Activated CD8-positive, alpha-beta T cell treated with anti-CD3 and anti-CD28 coated beads for 36 hours (primary cell): ENCODE measurements around the gene NFKBIZ. TPM values are rescaled to one million over a fixed set of nuclear protein-coding genes. Genes with fewer than 3 reads are reported as not detected.

Experiments
- ATAC-seq: fragments of 200-7000 bp; cut with Tn5 transposase; one replicate; pipeline ENCODE4 v1.10.0; 2021; ENCODE audit warnings: mild to moderate bottlenecking, moderate library complexity
- CTCF ChIA-PET: fragments of 350-600 bp; sonication (Branson Sonifier 250); formaldehyde crosslinking; loops from one replicate; lab custom pipeline; 2021; ENCODE audit warnings: antibody characterized with exemption; lab: Charles Lee
- POLR2A ChIA-PET: fragments of 350-600 bp; sonication (Branson Sonifier 250); formaldehyde crosslinking; loops from one replicate; lab custom pipeline; 2021; ENCODE audit warnings: antibody characterized with exemption; lab: Charles Lee
- DNase-seq: peaks from one replicate; pipeline ENCODE4 v3.0.0-alpha.2; 2020
- H3K27ac Mint-ChIP-seq: one replicate; pipeline ENCODE4 v1.8.0; 2021; ENCODE audit warnings: mild to moderate bottlenecking, mixed read lengths
- H3K27me3 Mint-ChIP-seq: one replicate; pipeline ENCODE4 v1.8.0; 2021; ENCODE audit warnings: mixed read lengths
- H3K36me3 Mint-ChIP-seq: one replicate; pipeline ENCODE4 v1.8.0; 2021; ENCODE audit warnings: low read depth, mixed read lengths
- H3K4me1 Mint-ChIP-seq: one replicate; pipeline ENCODE4 v1.8.0; 2021; ENCODE audit warnings: low read depth, mixed read lengths
- H3K4me3 Mint-ChIP-seq: one replicate; pipeline ENCODE4 v1.8.0; 2021; ENCODE audit warnings: mild to moderate bottlenecking, moderate library complexity, mixed read lengths
- H3K9me3 Mint-ChIP-seq: one replicate; pipeline ENCODE4 v1.8.0; 2021; ENCODE audit warnings: mixed read lengths
- intact Hi-C: fragments of 100-400 bp; cut with micrococcal nuclease; formaldehyde crosslinking; loops from one replicate; pipeline ENCODE4 v1.10.0; 2022
- total RNA-seq, 2 experiments: library from RNA; stranded (reverse); gene quantifications; one replicate each; pipeline ENCODE4 v1.2.3, GENCODE V29; 2021
- TF ChIP-seq, protein P1 (sequence below): fragments of 200-600 bp; IDR thresholded peaks from one replicate; pipeline ENCODE4 v1.8.0; 2022; ENCODE audit warnings: antibody characterized with exemption, mild to moderate bottlenecking

Gene NFKBIZ
- total RNA-seq, 2 experiments from 2014 or later: 62.1 to 70.6 TPM

DNA sequence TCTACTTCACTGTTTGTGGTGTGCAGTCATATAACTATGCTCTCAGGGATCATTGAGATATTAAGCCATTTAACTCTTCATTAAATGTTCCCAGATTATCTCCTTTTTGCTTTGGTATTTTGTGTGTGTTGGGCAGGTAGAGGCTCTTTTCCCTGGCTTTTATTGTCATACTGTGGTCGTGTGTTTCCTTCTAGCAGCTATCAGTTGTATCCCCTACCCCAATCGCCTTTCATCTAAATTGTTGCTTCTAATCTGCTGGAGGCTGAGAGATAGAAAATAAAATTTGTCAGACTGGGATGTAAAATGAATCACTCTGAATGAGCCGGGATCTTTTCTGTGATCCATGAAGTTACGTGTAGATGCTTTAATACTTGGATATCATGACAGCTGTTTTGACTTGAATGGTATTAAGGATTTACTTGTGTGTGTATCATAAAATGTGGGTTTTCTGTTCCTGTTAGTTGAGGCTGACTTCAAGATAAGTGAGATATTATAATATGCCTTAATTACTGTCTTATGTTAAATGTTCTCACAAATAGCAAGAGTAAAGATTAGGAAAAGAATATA lies 9.2 kb downstream of the NFKBIZ start:
- DNase-seq (no peak), ATAC-seq (no peak)
- CTCF ChIA-PET: interaction anchor here (0.6 to 2.0 kb wide), 4 partner anchors 49 to 226 kb away, joined by 3 to 7 read pairs (median 3); no protein-coding TSS in a partner anchor
- Mint-ChIP-seq H3K27ac (peak overlapping the region; percentile 10), H3K36me3 (peaks cover 86% of the 10 kb centered on the region), H3K27me3 (no peaks in the 10 kb centered on the region), H3K4me1 (peaks cover 86% of the 10 kb centered on the region), H3K4me3 (no peak overlapping the region), H3K9me3 (no peaks in the 10 kb centered on the region)
- POLR2A ChIA-PET: interaction anchor here (0.6 to 1.7 kb wide), 6 partner anchors 9 to 132 kb away, joined by 3 to 10 read pairs (median 4); partner anchors contain the start of gene NFKBIZ
- intact Hi-C loops: loop anchor here (10.0 kb wide), 3 partner anchors 76 to 366 kb away; partner anchors contain the start of gene RPL24
- TF ChIP-seq, protein P1, sequence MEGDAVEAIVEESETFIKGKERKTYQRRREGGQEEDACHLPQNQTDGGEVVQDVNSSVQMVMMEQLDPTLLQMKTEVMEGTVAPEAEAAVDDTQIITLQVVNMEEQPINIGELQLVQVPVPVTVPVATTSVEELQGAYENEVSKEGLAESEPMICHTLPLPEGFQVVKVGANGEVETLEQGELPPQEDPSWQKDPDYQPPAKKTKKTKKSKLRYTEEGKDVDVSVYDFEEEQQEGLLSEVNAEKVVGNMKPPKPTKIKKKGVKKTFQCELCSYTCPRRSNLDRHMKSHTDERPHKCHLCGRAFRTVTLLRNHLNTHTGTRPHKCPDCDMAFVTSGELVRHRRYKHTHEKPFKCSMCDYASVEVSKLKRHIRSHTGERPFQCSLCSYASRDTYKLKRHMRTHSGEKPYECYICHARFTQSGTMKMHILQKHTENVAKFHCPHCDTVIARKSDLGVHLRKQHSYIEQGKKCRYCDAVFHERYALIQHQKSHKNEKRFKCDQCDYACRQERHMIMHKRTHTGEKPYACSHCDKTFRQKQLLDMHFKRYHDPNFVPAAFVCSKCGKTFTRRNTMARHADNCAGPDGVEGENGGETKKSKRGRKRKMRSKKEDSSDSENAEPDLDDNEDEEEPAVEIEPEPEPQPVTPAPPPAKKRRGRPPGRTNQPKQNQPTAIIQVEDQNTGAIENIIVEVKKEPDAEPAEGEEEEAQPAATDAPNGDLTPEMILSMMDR: no peak

DNA sequence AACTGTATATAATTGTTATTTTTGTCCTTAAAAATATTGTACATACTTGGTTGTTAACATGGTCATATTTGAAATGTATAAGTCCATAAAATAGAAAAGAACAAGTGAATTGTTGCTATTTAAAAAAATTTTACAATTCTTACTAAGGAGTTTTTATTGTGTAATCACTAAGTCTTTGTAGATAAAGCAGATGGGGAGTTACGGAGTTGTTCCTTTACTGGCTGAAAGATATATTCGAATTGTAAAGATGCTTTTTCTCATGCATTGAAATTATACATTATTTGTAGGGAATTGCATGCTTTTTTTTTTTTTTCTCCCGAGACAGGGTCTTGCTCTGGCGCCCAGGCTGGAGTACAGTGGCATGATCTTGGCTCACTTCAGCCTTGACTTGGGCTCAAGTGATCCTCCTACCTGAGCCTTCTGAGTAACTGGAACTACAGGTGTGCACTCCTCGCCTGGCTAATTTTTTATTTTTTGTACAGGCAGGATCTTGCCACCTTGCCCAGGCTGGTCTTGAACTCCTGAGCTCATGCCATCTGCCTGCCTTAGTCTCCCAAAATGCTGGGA lies 10.7 kb downstream of the NFKBIZ start:
- CTCF ChIA-PET: interaction anchor here (1.1 to 2.0 kb wide), 4 partner anchors 16 to 69 kb away, joined by 3 to 7 read pairs (median 4); no protein-coding TSS in a partner anchor
- ATAC-seq (no peak), DNase-seq (no peak)
- TF ChIP-seq, protein P1: no peak
- Mint-ChIP-seq H3K9me3 (no peaks in the 10 kb centered on the region), H3K27ac (no peak overlapping the region), H3K27me3 (no peaks in the 10 kb centered on the region), H3K4me1 (peaks cover 78% of the 10 kb centered on the region), H3K36me3 (peaks cover 77% of the 10 kb centered on the region), H3K4me3 (no peak overlapping the region)
- POLR2A ChIA-PET: interaction anchor here (0.8 to 2.0 kb wide), 3 partner anchors 8 to 43 kb away, joined by 3 to 14 read pairs (median 3); no protein-coding TSS in a partner anchor
- intact Hi-C loops: loop anchor here (10.0 kb wide), 3 partner anchors 75 to 365 kb away; partner anchors contain the start of gene RPL24

DNA sequence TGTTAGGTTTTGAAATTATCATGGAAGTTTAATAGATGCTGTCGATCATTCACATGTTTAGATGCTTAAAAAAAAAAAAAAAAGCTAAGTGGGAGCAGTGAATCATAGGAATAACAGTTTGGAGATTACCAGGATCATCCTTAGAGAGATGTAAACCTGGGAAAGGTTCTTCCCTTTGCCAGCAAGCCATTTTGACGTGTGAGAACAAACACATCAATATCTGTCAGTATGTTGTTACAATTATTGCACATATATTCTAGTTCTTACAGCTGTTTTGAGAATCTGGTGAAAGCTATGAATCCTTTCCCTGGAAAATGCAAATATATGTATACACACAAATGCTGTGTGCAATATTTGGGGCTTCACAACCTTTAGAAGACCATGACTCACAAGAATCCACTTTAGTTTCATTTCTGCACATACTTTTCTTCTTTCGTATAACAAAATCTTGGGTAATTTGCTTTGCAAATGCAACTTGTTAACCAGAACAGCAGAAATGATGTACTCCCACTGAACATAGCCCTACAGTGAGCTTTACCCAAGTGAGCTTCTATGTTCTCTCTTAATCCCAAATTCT lies 12.0 kb downstream of the NFKBIZ start:
- Mint-ChIP-seq H3K27me3 (no peaks in the 10 kb centered on the region), H3K4me1 (peaks cover 69% of the 10 kb centered on the region), H3K4me3 (no peak overlapping the region), H3K9me3 (no peaks in the 10 kb centered on the region), H3K27ac (peak overlapping the region; percentile 31), H3K36me3 (peaks cover 64% of the 10 kb centered on the region)
- intact Hi-C loops: no loop called here
- POLR2A ChIA-PET: interaction anchor here (0.6 to 2.0 kb wide), 4 partner anchors 9 to 218 kb away, joined by 3 to 14 read pairs (median 4); partner anchors contain the start of gene NFKBIZ
- ATAC-seq (peak; percentile 48), DNase-seq (no peak)
- TF ChIP-seq, protein P1: no peak
- CTCF ChIA-PET: interaction anchor here (1.0 to 1.9 kb wide), 4 partner anchors 9 to 67 kb away, joined by 3 to 4 read pairs (median 3); no protein-coding TSS in a partner anchor

DNA sequence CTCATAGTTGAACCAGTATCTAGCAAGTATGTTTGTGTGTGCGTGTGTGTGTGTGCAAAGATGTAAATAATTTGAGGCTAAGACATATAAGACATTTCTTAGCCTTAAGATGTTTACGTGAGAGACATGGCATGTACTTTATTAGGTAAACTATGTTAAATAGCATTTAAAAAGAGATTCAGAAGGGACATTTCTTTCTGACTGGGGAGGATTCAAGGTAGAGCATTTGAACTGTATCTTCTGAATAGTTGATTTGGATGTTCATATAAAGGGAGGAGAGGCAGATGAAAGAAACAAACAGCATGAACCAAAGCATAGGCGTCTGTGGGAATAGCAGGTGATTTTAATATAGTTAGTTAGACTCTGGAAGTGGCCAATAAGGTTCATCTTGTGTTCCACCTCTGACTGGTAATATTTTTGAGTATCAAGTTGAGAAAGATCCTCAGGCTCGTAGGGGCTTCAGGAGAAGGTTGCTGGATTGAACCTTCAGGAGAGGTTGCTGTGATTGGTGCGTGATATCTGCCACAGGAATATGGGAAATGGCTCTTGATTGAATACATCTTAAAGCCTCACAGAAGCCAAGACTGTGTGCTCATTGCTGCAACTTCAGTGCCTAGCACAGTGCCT lies 12.6 kb downstream of the NFKBIZ start:
- Mint-ChIP-seq H3K4me1 (peaks cover 65% of the 10 kb centered on the region), H3K9me3 (no peaks in the 10 kb centered on the region), H3K36me3 (peaks cover 59% of the 10 kb centered on the region), H3K27me3 (no peaks in the 10 kb centered on the region), H3K4me3 (no peak overlapping the region), H3K27ac (peak overlapping the region; percentile 22)
- POLR2A ChIA-PET: interaction anchor here (0.6 to 2.0 kb wide), 5 partner anchors 10 to 218 kb away, joined by 3 to 14 read pairs (median 3); partner anchors contain the start of gene NFKBIZ
- intact Hi-C loops: no loop called here
- CTCF ChIA-PET: interaction anchor here (1.0 to 1.9 kb wide), 4 partner anchors 8 to 102 kb away, joined by 3 to 4 read pairs (median 4); no protein-coding TSS in a partner anchor
- DNase-seq (no peak), ATAC-seq (no peak)
- TF ChIP-seq, protein P1: no peak
